Pons (tissue), 1 donor: ENCODE data around the gene OR10A3.
"Not testable (repeated sequence)": the region's sequence is repeated elsewhere in the genome, so short reads cannot be mapped to it uniquely, and the experiment has no call there.

Source experiments
- DNase-seq: peaks from one replicate; pipeline ENCODE4 v3.0.0-alpha.2; 2016; ENCODE audit warnings: low spot score

OR10A3 gene, protein sequence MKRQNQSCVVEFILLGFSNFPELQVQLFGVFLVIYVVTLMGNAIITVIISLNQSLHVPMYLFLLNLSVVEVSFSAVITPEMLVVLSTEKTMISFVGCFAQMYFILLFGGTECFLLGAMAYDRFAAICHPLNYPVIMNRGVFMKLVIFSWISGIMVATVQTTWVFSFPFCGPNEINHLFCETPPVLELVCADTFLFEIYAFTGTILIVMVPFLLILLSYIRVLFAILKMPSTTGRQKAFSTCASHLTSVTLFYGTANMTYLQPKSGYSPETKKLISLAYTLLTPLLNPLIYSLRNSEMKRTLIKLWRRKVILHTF

DNA sequence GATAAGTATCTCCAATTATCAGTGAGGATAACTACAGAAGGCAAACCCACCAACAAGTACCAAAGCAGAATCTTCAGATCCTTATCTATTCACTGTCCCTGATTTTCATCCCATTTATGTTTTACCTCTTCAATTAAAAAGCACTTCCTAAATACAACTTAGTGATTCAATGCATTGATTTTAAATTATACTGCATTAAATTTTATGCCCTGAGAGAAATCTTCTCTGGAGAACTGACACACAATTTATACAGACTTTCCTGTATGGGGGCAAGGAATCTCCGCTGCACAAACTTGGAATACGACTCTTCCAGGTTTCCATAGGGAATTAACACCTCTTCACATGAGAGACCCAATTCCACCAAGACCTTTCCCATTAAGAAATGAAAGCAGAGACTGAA lies at the start of gene OR10A3:
Gene OR10A3 (minus strand): TSS at position 101 of the 400 bp plus-strand sequence. CDS start 2,188 bp downstream, outside the sequence.
- no peak for DNase-seq

DNA sequence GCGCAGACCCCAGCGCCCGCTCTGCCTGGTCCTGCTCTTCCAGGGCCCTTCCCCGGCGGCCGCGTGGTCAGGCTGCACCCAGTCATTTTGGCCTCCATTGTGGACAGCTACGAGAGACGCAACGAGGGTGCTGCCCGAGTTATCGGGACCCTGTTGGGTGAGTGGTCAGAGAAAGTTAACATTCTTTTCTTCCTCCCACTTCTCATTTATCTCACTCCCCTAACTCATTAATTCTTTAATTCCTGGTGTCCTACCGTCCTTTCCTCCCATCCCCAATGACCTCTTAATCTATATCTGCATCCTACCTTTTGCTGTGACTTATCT lies 46.0 kb upstream of the OR10A3 start:
- DNase-seq: not testable (repeated sequence)

DNA sequence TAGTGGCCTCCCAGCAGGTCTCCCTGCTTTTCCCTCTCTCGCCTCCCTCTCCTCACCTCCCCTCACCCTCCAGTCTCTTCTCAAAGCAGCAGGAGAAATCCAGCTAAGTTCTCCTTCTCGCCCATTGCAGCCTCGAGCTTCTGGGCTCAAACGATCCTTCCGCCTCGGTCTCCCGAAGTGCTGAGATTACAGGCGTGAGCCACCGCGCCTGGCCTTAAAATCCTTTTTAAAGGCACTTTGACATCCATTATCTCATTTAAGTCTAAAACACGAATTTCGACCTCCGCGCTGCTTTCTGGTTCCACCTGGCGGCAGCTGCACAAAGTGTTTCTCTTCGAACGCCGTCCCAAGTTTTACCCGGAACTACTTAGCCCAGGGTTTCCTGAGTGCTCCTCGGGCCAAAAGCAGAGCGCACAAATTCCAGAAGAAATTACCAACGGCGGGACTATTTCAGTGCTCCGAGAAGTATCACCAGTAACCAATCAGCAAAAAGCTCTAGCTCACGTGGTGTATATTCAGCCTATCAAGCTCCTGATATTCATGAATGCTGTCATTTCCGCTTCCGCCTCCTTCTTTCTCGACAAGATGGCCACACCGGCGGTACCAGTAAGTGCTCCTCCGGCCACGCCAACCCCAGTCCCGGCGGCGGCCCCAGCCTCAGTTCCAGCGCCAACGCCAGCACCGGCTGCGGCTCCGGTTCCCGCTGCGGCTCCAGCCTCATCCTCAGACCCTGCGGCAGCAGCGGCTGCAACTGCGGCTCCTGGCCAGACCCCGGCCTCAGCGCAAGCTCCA lies 45.5 kb upstream of the OR10A3 start, which contains the start of gene EIF3F:
Gene EIF3F (plus strand): TSS at position 570 of the 792 bp plus-strand sequence. CDS start 16 bp downstream, at position 586.
- peak; percentile 100 for DNase-seq

GRCh38 chr11:7983832-7984590 lies 42.5 kb upstream of the OR10A3 start:
- DNase-seq: no peak

DNA sequence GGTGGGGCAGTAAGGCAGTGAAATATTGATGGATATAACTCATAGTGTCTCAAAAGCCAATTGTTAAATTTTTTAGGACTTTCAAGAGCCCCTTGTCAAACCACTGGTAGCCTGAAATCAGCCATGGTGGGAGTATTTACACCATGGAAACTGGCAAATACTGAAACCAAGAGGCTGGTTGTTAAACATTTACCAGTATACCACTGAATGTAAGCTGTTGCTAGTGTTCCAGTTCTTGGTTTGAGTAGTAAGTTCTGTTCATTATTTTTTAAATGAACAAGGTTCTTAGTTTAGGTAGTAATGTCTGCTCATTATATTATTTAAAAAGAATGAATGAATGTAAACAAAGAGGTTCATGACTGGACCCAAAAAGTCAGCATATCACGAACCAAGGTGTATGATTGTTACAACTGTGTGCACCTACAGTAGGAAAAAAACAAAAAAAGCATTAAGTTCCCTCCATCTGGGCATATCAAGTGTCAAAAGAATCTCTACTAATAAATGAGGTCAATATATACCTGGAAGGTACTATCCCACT lies 41.1 kb upstream of the OR10A3 start:
- DNase-seq: no peak

DNA sequence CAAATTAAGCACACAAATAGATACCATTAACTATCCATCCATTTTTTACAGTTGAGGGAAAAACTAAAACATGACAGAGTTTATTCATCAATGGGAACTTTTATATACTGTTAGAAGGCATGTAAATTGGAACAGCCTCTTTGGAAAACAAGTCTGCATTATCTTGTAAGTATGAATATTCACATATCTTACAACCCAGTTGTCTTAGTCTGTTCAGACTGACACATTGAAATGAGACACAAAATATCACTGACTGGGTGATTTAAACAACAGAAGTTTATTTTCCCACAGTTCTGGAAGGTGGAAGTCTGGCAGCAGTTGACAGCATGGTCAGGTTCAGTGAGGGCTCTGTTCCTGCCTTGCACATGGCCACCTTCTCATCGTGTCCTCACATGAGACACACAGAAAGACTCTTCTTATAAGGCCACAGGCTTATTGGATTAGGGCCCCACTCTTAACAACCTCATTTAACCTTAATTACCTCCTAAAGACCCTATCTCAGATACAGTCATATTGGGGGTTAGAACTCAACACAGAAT lies 40.2 kb upstream of the OR10A3 start:
- no peak for DNase-seq

GRCh38 chr11:7977232-7977917 lies 35.9 kb upstream of the OR10A3 start:
- DNase-seq: no peak

GRCh38 chr11:7974668-7975067 lies 33.2 kb upstream of the OR10A3 start:
- DNase-seq: no peak

GRCh38 chr11:7973011-7973410 lies 31.5 kb upstream of the OR10A3 start:
- DNase-seq: no peak

GRCh38 chr11:7971846-7972245 lies 30.3 kb upstream of the OR10A3 start:
- no peak for DNase-seq

DNA sequence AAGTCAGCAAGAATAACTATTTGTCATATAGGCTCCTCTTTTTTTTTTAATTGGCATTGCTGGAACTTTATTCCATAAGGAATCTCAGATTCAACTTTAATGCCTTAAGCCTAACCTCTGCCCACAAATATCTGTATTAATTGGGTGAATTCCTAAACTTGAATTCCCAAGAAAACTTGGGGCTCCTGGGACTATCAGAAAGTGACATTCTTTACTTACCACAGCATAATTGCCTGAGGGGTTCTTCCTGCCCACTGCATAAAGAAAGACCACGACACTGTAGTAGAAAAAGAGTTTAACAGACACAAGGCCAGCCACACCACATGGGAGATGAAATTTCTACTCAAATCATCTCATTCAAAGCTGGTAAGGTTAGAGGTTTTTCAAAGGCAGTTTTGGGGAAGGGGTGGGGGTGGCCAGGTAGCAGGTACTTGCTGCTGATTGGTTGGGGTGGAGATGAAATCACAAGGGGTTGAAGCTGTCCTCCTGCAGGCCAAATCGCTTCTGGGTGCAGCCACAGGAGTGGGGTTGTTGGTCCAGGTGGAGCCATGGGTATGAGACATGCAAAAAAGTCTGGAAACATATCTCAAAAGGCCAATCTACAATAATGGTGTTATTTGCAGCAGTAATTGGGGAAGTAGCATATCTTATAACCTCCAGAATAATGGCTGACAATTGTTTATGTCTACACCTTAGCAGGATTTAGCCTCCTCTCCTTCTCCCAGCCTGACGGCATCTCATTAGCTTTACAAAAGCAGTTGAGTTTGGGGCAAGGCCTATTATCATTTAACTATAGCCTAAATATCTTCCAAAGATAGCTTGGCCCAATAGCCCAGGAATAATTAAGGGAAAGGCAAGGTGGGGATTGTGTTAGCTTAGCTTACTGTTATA lies 28.5 kb upstream of the OR10A3 start:
- no peak for DNase-seq

GRCh38 chr11:7968686-7969085 lies 27.2 kb upstream of the OR10A3 start:
- DNase-seq: no peak

- no peak for DNase-seq
Observed at GRCh38 chr11:7967826-7968225, 26.3 kb upstream of the OR10A3 start.

DNA sequence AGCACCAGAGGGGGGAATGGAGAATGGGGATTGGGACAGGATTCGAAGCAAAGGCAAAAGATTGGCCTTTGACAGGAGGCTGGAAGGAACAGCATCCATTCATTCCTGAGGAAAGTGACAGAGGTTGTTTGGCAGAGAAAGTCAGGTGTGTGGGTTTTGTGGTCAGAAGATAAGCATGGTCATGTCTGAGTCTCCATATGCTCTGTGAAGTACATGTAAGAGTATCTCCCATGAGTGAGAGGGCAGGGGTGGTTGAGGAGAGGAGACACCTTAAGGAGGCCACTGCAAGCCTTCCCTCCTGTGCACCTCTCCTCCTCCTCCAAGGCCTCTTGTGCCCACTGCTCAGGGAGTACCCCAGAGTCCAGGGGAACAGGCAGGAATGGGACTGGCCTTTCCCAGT lies 25.6 kb upstream of the OR10A3 start:
- DNase-seq: no peak

DNA sequence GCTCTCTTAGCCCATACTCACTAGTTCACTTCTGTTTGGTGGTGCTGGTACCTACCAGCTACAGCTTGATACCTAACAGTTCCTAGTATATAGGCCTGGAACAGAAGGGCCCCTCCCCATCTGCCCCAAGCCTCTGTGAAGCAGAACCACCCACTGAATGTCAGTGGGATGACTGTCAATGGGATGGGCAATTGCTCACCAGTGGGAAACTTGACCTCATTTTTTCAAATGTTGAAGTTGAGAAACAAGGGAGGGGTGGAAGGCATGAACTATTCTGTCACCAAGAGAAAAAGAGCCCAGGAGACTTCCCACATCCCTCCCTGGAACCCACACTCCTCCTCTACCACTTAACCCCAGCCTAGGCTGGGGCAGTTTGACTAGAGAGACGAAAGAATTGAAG lies 23.9 kb upstream of the OR10A3 start, which contains the start of gene NLRP10:
Gene NLRP10 (minus strand): TSS at position 62 of the 400 bp plus-strand sequence. CDS start 1,952 bp downstream, outside the sequence.
- DNase-seq: no peak

GRCh38 chr11:7964873-7965272 lies 23.4 kb upstream of the OR10A3 start:
- no peak for DNase-seq

DNA sequence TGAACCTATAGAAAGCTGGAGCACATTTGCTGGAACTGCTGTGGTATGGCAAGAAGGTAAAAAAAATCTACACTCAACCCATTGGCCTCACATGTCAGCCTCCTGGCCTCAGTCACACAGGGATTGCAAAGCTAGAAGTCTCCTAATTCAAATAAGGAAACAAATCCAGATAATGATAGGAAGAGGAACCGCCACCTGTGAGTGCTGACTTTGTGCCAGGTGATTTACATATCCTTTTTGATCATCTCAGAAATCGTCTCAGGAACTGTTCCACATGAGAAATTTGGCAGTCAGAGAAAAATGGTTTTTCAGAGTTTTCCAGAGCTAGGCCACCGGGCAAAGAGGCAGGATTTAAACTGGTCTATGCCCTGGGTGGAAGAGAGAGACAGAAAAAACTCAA lies 22.8 kb upstream of the OR10A3 start:
- no peak for DNase-seq

DNA sequence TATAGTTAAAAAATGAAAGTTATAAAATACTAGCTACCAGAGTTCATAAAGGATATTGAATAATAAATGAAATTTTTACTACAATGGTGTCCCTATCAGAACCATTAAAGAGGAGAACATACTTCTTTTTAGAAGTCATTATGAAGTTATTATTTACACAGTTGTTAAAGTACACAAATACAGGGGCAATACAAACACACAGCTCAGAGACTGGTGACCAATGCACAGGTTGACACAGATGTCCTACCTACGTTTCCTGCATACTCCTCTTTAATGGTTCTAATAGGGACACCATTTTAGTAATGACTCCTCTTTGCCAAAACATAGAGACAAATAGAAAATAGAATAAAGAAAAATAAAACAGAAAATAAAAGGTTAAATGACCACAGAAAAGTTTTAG lies 13.7 kb upstream of the OR10A3 start:
- no peak for DNase-seq

GRCh38 chr11:7949934-7950333 lies 8.4 kb upstream of the OR10A3 start:
- no peak for DNase-seq

DNA sequence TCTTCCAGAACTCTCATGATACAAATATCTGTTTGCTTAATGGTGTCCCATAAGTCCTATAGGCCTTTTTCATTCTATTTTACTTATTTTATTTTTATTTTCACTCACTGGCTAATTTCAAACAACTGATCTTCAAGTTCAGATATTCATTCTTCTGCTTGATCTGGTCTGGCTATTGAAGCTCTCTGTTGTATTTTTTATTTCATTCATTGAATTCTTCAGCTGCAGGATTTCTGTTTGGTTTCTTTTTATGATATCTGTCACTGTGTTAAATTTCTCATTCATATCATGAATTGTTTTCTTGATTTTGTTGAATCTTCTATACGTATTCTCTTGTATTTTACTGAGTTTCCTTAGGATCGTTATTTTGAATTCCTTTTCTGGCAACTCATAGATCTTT lies 2.6 kb upstream of the OR10A3 start:
- DNase-seq: no peak
